Activated naive CD4-positive, alpha-beta T cell treated with anti-CD3 and anti-CD28 coated beads for 36 hours (primary cell): ENCODE results near the gene PGLYRP4. TPM values are rescaled to one million over a fixed set of nuclear protein-coding genes. Genes with fewer than 3 reads are reported as not detected.
A peak's percentile ranks its signal among the peaks of the same experiment; 100 is the strongest.
"Not testable (repeated sequence)": the region's sequence is repeated elsewhere in the genome, so short reads cannot be mapped to it uniquely, and the experiment has no call there.

Experiments used
- CTCF ChIA-PET: fragments of 350-600 bp; sonication (Branson Sonifier 250); formaldehyde crosslinking; loops from one replicate; lab custom pipeline; 2021; ENCODE audit warnings: antibody characterized with exemption; lab: Charles Lee
- DNase-seq: peaks from one replicate; pipeline ENCODE4 v3.0.0-alpha.2; 2020
- H3K27ac Mint-ChIP-seq: one replicate; pipeline ENCODE4 v1.8.0; 2021; ENCODE audit warnings: mild to moderate bottlenecking, mixed read lengths
- H3K27me3 Mint-ChIP-seq: one replicate; pipeline ENCODE4 v1.8.0; 2021; ENCODE audit warnings: low read depth, mixed read lengths
- H3K36me3 Mint-ChIP-seq: one replicate; pipeline ENCODE4 v1.8.0; 2021; ENCODE audit warnings: low read depth, mixed read lengths
- H3K4me1 Mint-ChIP-seq: one replicate; pipeline ENCODE4 v1.8.0; 2021; ENCODE audit warnings: low read depth, mixed read lengths
- H3K4me3 Mint-ChIP-seq: one replicate; pipeline ENCODE4 v1.8.0; 2021; ENCODE audit warnings: mild to moderate bottlenecking, moderate library complexity, mixed read lengths
- H3K9me3 Mint-ChIP-seq: one replicate; pipeline ENCODE4 v1.8.0; 2021; ENCODE audit warnings: mixed read lengths
- intact Hi-C: fragments of 100-400 bp; cut with micrococcal nuclease; formaldehyde crosslinking; loops from one replicate; pipeline ENCODE4 v1.15.1; 2023
- total RNA-seq, 2 experiments: library from RNA; stranded (reverse); gene quantifications; one replicate each; pipeline ENCODE4 v1.2.3, GENCODE V29; 2021

PGLYRP4 gene
- total RNA-seq, 2 experiments from 2014 or later, result not detected

GRCh38 chr1:153353226-153353947 lies 4.7 kb upstream of the PGLYRP4 start:
- Mint-ChIP-seq H3K9me3 (no peaks in the 10 kb centered on the region), H3K27me3 (peaks cover 4% of the 10 kb centered on the region), H3K4me1 (peaks cover 18% of the 10 kb centered on the region), H3K4me3 (no peak overlapping the region), H3K36me3 (no peaks in the 10 kb centered on the region), H3K27ac (no peak overlapping the region)
- CTCF ChIA-PET, result interaction anchor here (0.7 to 5.7 kb wide), 16 partner anchors 9 to 202 kb away, joined by 3 to 127 read pairs (median 4); partner anchors contain the start of gene S100A12
- peak; percentile 26 for DNase-seq
- intact Hi-C loops, result loop anchor here (2.0 to 10.0 kb wide), 2 partner anchors 215 to 421 kb away; partner anchors contain the start of gene SLC27A3

- no peak overlapping the region for H3K4me3 Mint-ChIP-seq
- no peaks in the 10 kb centered on the region for H3K36me3 Mint-ChIP-seq
- peaks cover 11% of the 10 kb centered on the region for H3K4me1 Mint-ChIP-seq
- peaks cover 5% of the 10 kb centered on the region for H3K27me3 Mint-ChIP-seq
- H3K27ac Mint-ChIP-seq, result no peak overlapping the region
- no peaks in the 10 kb centered on the region for H3K9me3 Mint-ChIP-seq
- intact Hi-C loops, result loop anchor here (1.0 to 10.0 kb wide), 3 partner anchors 143 to 422 kb away; partner anchors contain the start of gene SLC27A3
- CTCF ChIA-PET, result interaction anchor here (0.7 to 5.7 kb wide), 24 partner anchors 8 to 876 kb away, joined by 3 to 127 read pairs (median 4); partner anchors contain the start of gene S100A12
- peak; percentile 83 for DNase-seq
Observed at GRCh38 chr1:153352523-153352922, 3.9 kb upstream of the PGLYRP4 start.

- Mint-ChIP-seq H3K4me1 (peaks cover 13% of the 10 kb centered on the region), H3K9me3 (no peaks in the 10 kb centered on the region), H3K4me3 (no peak overlapping the region), H3K36me3 (no peaks in the 10 kb centered on the region), H3K27me3 (peaks cover 11% of the 10 kb centered on the region), H3K27ac (no peak overlapping the region)
- intact Hi-C loops, result loop anchor here (10.0 kb wide), 1 partner anchor 424 kb away; the partner anchor contains the start of gene SLC27A3
- DNase-seq, result no peak
- CTCF ChIA-PET, result interaction anchor here (2.9 kb wide), 1 partner anchor 144 kb away, joined by 19 read pairs; no protein-coding TSS in a partner anchor
Observed at GRCh38 chr1:153350321-153350957, 1.8 kb upstream of the PGLYRP4 start.

- CTCF ChIA-PET, result interaction anchor here (0.6 to 2.9 kb wide), 4 partner anchors 47 to 1025 kb away, joined by 3 to 19 read pairs (median 3); no protein-coding TSS in a partner anchor
- Mint-ChIP-seq H3K4me3 (no peak overlapping the region), H3K27ac (no peak overlapping the region), H3K4me1 (peaks cover 19% of the 10 kb centered on the region), H3K9me3 (no peaks in the 10 kb centered on the region), H3K36me3 (no peaks in the 10 kb centered on the region), H3K27me3 (peaks cover 11% of the 10 kb centered on the region)
- DNase-seq, result no peak
- intact Hi-C loops, result loop anchor here (10.0 kb wide), 1 partner anchor 425 kb away; the partner anchor contains the start of gene SLC27A3
Observed at GRCh38 chr1:153349363-153350320, 1.0 kb upstream of the PGLYRP4 start.

DNA sequence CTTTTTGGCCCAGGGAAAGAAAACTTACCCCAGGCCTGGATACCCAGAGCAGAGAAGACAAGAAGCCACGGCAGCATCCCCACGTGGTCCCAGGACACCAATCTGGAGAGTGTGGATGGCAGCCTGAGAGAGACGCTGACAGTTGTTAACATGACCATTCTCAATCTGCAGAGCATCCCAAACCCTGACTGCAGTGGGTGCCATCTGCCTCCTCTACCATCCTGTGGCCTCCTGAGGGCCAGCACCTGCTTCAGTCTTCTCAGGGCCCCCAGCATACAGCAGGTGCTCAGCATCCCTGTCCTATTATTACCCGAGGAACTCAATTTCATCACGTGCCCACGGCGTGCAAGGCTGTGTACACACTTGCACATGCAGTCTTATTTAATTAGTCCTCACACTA lies 785 bp downstream of the PGLYRP4 start:
- no peak overlapping the region for H3K4me3 Mint-ChIP-seq
- intact Hi-C loops, result no loop called here
- no peaks in the 10 kb centered on the region for H3K9me3 Mint-ChIP-seq
- DNase-seq, result no peak
- no peak overlapping the region for H3K27ac Mint-ChIP-seq
- peaks cover 14% of the 10 kb centered on the region for H3K27me3 Mint-ChIP-seq
- no peaks in the 10 kb centered on the region for H3K36me3 Mint-ChIP-seq
- H3K4me1 Mint-ChIP-seq, result peaks cover 32% of the 10 kb centered on the region
- CTCF ChIA-PET, result interaction anchor here (2.9 kb wide), 1 partner anchor 147 kb away, joined by 19 read pairs; no protein-coding TSS in a partner anchor

GRCh38 chr1:153347049-153347448 lies 1.6 kb downstream of the PGLYRP4 start:
- H3K4me3 Mint-ChIP-seq, H3K27ac Mint-ChIP-seq, DNase-seq, H3K9me3 Mint-ChIP-seq, intact Hi-C loops, H3K36me3 Mint-ChIP-seq: not testable (repeated sequence)
- H3K4me1 Mint-ChIP-seq, result peaks cover 32% of the 10 kb centered on the region
- H3K27me3 Mint-ChIP-seq, result peaks cover 14% of the 10 kb centered on the region
- CTCF ChIA-PET, result interaction anchor here (0.9 kb wide), 1 partner anchor 148 kb away, joined by 5 read pairs; no protein-coding TSS in a partner anchor

- intact Hi-C loops, result no loop called here
- Mint-ChIP-seq H3K4me3 (no peak overlapping the region), H3K27ac (no peak overlapping the region), H3K27me3 (peaks cover 14% of the 10 kb centered on the region), H3K9me3 (no peaks in the 10 kb centered on the region), H3K36me3 (no peaks in the 10 kb centered on the region), H3K4me1 (peaks cover 32% of the 10 kb centered on the region)
- no peak for DNase-seq
- CTCF ChIA-PET, result interaction anchor here (0.6 to 0.9 kb wide), 2 partner anchors 148 to 268 kb away, joined by 3 to 5 read pairs; no protein-coding TSS in a partner anchor
Observed at GRCh38 chr1:153346077-153346723, 2.4 kb downstream of the PGLYRP4 start.

DNA sequence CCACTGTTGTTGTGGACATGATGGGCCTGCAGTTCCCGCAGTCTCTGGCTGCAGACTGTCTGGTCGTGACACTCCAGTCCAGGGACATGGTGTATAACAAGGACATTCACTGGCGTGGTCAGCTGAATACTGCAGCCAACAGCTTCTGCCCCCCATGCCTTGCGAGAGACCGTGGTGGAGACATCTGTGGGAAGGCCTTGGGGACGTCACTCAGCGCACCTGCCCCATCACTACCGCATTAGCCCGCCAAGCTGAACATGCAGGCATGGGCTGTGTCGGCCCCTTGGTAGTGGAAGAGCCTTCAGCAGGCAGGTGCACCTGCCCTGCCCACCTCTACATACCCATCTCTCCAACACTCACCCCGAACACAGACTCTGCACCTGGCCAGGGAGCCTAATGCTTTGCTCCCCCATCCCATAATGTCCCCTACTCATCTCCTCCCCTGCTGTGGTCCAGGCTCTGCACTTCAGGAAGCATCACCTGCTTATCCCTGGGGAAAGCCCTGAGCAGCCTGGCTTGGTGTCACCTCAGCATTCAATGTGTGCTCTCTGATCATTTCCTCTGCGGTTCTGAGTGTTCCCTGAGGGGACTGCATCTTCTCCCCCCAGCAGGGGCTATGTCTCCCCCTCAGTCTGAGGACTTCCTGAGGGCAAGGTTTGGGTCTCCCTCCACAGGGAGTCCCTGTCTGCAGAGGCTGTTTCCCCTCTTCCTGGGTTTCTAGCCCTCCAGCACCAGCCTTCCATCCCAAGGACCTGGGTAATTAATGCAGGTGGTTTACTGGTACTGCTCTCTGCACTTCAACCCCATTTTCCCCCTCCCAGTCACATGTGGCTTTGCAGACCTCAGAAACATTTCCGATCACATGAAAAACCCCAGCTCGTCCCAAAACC lies 3.2 kb downstream of the PGLYRP4 start:
- CTCF ChIA-PET, result interaction anchor here (4.0 kb wide), 1 partner anchor 8 kb away, joined by 26 read pairs; no protein-coding TSS in a partner anchor
- H3K4me1 Mint-ChIP-seq, result peaks cover 32% of the 10 kb centered on the region
- peak; percentile 55 for DNase-seq
- H3K27me3 Mint-ChIP-seq, result peaks cover 14% of the 10 kb centered on the region
- H3K27ac Mint-ChIP-seq, result no peak overlapping the region
- intact Hi-C loops, result loop anchor here (2.0 kb wide), 1 partner anchor 227 kb away; no protein-coding TSS in a partner anchor
- H3K36me3 Mint-ChIP-seq, result no peaks in the 10 kb centered on the region
- no peak overlapping the region for H3K4me3 Mint-ChIP-seq
- H3K9me3 Mint-ChIP-seq, result no peaks in the 10 kb centered on the region

GRCh38 chr1:153344718-153345025 lies 4.0 kb downstream of the PGLYRP4 start:
- CTCF ChIA-PET, result interaction anchor here (4.0 kb wide), 1 partner anchor 8 kb away, joined by 26 read pairs; no protein-coding TSS in a partner anchor
- no peak for DNase-seq
- Mint-ChIP-seq H3K27me3 (peaks cover 14% of the 10 kb centered on the region), H3K4me1 (peaks cover 38% of the 10 kb centered on the region), H3K36me3 (no peaks in the 10 kb centered on the region), H3K27ac (no peak overlapping the region), H3K9me3 (no peaks in the 10 kb centered on the region), H3K4me3 (no peak overlapping the region)
- intact Hi-C loops, result loop anchor here (2.0 kb wide), 1 partner anchor 228 kb away; no protein-coding TSS in a partner anchor
